Mesenchymal stem cell (in vitro differentiated cells and primary cell): ENCODE results near the gene RAB7A. TPM values are rescaled to one million over a fixed set of nuclear protein-coding genes. Genes with fewer than 3 reads are reported as not detected.

Source experiments
- DNase-seq: peaks from one replicate; pipeline ENCODE4 v3.0.0-alpha.2; 2013
- H2AFZ ChIP-seq: one replicate; pipeline ENCODE4 v1.6.1; 2013; ENCODE audit warnings: low read depth, mild to moderate bottlenecking, control low read depth, inconsistent platforms, low read length, moderate library complexity
- H2AK5ac ChIP-seq: 2 replicates; pipeline ENCODE4 v1.6.1; 2013; ENCODE audit warnings: low read length, moderate library complexity, mild to moderate bottlenecking, inconsistent platforms; ENCODE audit not compliant: severe bottlenecking
- H2BK120ac ChIP-seq: one replicate; pipeline ENCODE4 v1.6.1; 2013; ENCODE audit warnings: low read depth, mild to moderate bottlenecking, inconsistent platforms, low read length, moderate library complexity
- H2BK12ac ChIP-seq, 2 experiments: one replicate each; pipeline ENCODE4 v1.6.1; 2013; ENCODE audit warnings: inconsistent platforms in 2 of 2, low read length in 2 of 2, mild to moderate bottlenecking in 2 of 2, moderate library complexity in 2 of 2, control low read depth in 1 of 2
- H2BK15ac ChIP-seq: one replicate; pipeline ENCODE4 v1.6.1; 2013; ENCODE audit warnings: mild to moderate bottlenecking, low read depth, inconsistent platforms; ENCODE audit not compliant: poor library complexity, severe bottlenecking
- H2BK5ac ChIP-seq: 2 replicates; pipeline ENCODE4 v1.6.1; 2013; ENCODE audit warnings: low read depth, mild to moderate bottlenecking, low read length, control low read depth, inconsistent platforms; ENCODE audit not compliant: poor library complexity, severe bottlenecking
- H3K14ac ChIP-seq, 2 experiments: one replicate each; pipeline ENCODE4 v1.6.1; 2013; ENCODE audit warnings: inconsistent platforms in 2 of 2, low read length in 2 of 2, control low read depth in 1 of 2, mild to moderate bottlenecking in 1 of 2, moderate library complexity in 1 of 2
- H3K18ac ChIP-seq, 2 experiments: one replicate each; pipeline ENCODE4 v1.6.1; 2013; ENCODE audit warnings: inconsistent platforms in 2 of 2, low read length in 2 of 2, control low read depth in 1 of 2, low read depth in 1 of 2, mild to moderate bottlenecking in 1 of 2
- H3K23ac ChIP-seq, 2 experiments: one replicate each; pipeline ENCODE4 v1.6.1; 2013; ENCODE audit warnings: inconsistent platforms in 2 of 2, low read length in 2 of 2, mild to moderate bottlenecking in 2 of 2, moderate library complexity in 2 of 2, control low read depth in 1 of 2
- H3K27ac ChIP-seq: 2 replicates; pipeline ENCODE4 v1.5.1; 2013; ENCODE audit warnings: mild to moderate bottlenecking, moderate library complexity, low read length, control low read depth, inconsistent platforms; ENCODE audit not compliant: poor library complexity, severe bottlenecking
- H3K27me3 ChIP-seq, 2 experiments: 2 replicates each; pipeline versions ENCODE4 v1.6.1 to v1.7.0; 2013; ENCODE audit warnings: low read length in 2 of 2, mild to moderate bottlenecking in 2 of 2, moderate library complexity in 2 of 2, control low read depth in 1 of 2, inconsistent platforms in 1 of 2; ENCODE audit not compliant: control insufficient read depth in 1 of 2, insufficient read depth in 1 of 2
- H3K36me3 ChIP-seq, 2 experiments: 2 replicates each; pipeline versions ENCODE4 v1.6.1 to v1.7.0; 2013; ENCODE audit warnings: low read length in 2 of 2, control low read depth in 1 of 2, inconsistent platforms in 1 of 2, low read depth in 1 of 2, mild to moderate bottlenecking in 1 of 2; ENCODE audit not compliant: insufficient read depth in 2 of 2, control insufficient read depth in 1 of 2
- H3K4ac ChIP-seq, 2 experiments: one replicate each; pipeline ENCODE4 v1.6.1; 2013; ENCODE audit warnings: inconsistent platforms in 2 of 2, low read length in 2 of 2, mild to moderate bottlenecking in 2 of 2, moderate library complexity in 2 of 2, control low read depth in 1 of 2, low read depth in 1 of 2
- H3K4me1 ChIP-seq: 2 replicates; pipeline ENCODE4 v1.6.1; 2013; ENCODE audit warnings: low read depth, low read length, control low read depth; ENCODE audit not compliant: control insufficient read depth, insufficient read depth
- H3K4me2 ChIP-seq: 2 replicates; pipeline ENCODE4 v1.6.1; 2013; ENCODE audit warnings: low read length, mild to moderate bottlenecking, inconsistent platforms; ENCODE audit not compliant: poor library complexity, severe bottlenecking
- H3K4me3 ChIP-seq, 2 experiments: 2 replicates each; pipeline versions ENCODE4 v1.5.1 to v1.7.0; 2013; ENCODE audit warnings: low read length in 2 of 2, mild to moderate bottlenecking in 2 of 2, control low read depth in 1 of 2, low read depth in 1 of 2; ENCODE audit not compliant: insufficient read depth in 1 of 2
- H3K79me1 ChIP-seq: replicated peaks from 2 replicates; pipeline ENCODE4 v1.6.1; 2013; ENCODE audit warnings: mild to moderate bottlenecking, control low read depth, low read length, inconsistent platforms; ENCODE audit not compliant: poor library complexity, severe bottlenecking
- H3K9ac ChIP-seq: 2 replicates; pipeline ENCODE4 v1.7.0; 2013; ENCODE audit warnings: mild to moderate bottlenecking, low read length, moderate library complexity
- H3K9me3 ChIP-seq: 2 replicates; pipeline ENCODE4 v1.7.0; 2013; ENCODE audit warnings: mild to moderate bottlenecking, low read length; ENCODE audit not compliant: control insufficient read depth
- H4K8ac ChIP-seq: one replicate; pipeline ENCODE4 v1.6.1; 2013; ENCODE audit warnings: inconsistent platforms, mild to moderate bottlenecking, low read length, moderate library complexity
- H4K91ac ChIP-seq: one replicate; pipeline ENCODE4 v1.6.1; 2013; ENCODE audit warnings: mild to moderate bottlenecking, low read length, inconsistent platforms
- WGBS: methylation state at CpG from one replicate; pipeline ENCODE4 v1.1.7; 2013; ENCODE audit warnings: mixed read lengths; 5-methylcytosine and 5-hydroxymethylcytosine counted together
- polyA plus RNA-seq, 2 experiments: library from polyadenylated mRNA; stranded (reverse); fragments of 200-250 nt; gene quantifications; one replicate each; pipeline ENCODE4 v1.2.3, GENCODE V29; 2013

RAB7A gene
- 457 TPM for polyA plus RNA-seq (2013, experiment 1 of 2)
- polyA plus RNA-seq (2013, experiment 2 of 2) = 434 TPM

- Histone ChIP-seq H4K91ac (peak within 1 kb of the TSS; percentile 99), H2BK15ac (no peak within 1 kb of the TSS), H2BK5ac (peak within 1 kb of the TSS; percentile 63), H3K14ac (peak within 1 kb of the TSS in 1 of 2 experiments; percentile 99), H3K4me1 (peaks cover 3% of the 10 kb centered on the region), H2BK120ac (peak within 1 kb of the TSS; percentile 61), H2BK12ac (peak within 1 kb of the TSS in 1 of 2 experiments; percentile 81), H3K4me3 (peak within 1 kb of the TSS; percentile 86 to 99), H2AK5ac (peak within 1 kb of the TSS; percentile 73), H3K9ac (peak within 1 kb of the TSS; percentile 96), H3K23ac (peak within 1 kb of the TSS in 1 of 2 experiments; percentile 34), H3K79me1 (no peaks in the 10 kb centered on the region), H2AFZ (peak within 1 kb of the TSS; percentile 70), H3K4me2 (peak within 1 kb of the TSS; percentile 75), H3K27ac (no peak within 1 kb of the TSS), H3K36me3 (peaks cover 0 to 5% of the 10 kb centered on the region in 2 experiments), H3K4ac (peak within 1 kb of the TSS; percentile 95 to 98), H3K18ac (peak within 1 kb of the TSS; percentile 97 to 98), H4K8ac (peak within 1 kb of the TSS; percentile 93), H3K27me3 (peaks cover 0 to 5% of the 10 kb centered on the region in 2 experiments), H3K9me3 (no peaks in the 10 kb centered on the region)
- under 1% methylated on average over 86 of the region's 93 CpGs for WGBS
- peak; percentile 98 for DNase-seq
Measured at GRCh38 chr3:128726023-128727016, at the start of gene RAB7A. RAB7A (plus strand) TSS chr3:128726183; CDS start chr3:128795368, 69,185 bp downstream.

GRCh38 chr3:128679338-128679737, 46.6 kb upstream of the RAB7A start:
- H3K27ac ChIP-seq = no peak overlapping the region
- no peak overlapping the region for H3K9ac ChIP-seq
- no peak overlapping the region for H3K18ac ChIP-seq
- no peak for DNase-seq
- no peaks in the 10 kb centered on the region for H3K79me1 ChIP-seq
- H3K4me2 ChIP-seq = no peak overlapping the region
- H3K14ac ChIP-seq = no peak overlapping the region
- H3K4me1 ChIP-seq = peaks cover 3% of the 10 kb centered on the region
- no peak overlapping the region for H3K4ac ChIP-seq
- no peaks in the 10 kb centered on the region for H3K27me3 ChIP-seq
- 100% methylated on average over 2 of the region's 2 CpGs for WGBS
- no peak overlapping the region for H2AK5ac ChIP-seq
- no peak overlapping the region for H2BK12ac ChIP-seq
- H2BK5ac ChIP-seq = no peak overlapping the region
- no peak overlapping the region for H2BK120ac ChIP-seq
- no peak overlapping the region for H2BK15ac ChIP-seq
- H4K91ac ChIP-seq = no peak overlapping the region
- no peak overlapping the region for H2AFZ ChIP-seq
- no peaks in the 10 kb centered on the region for H3K36me3 ChIP-seq
- no peak overlapping the region for H3K23ac ChIP-seq
- no peak overlapping the region for H3K4me3 ChIP-seq
- no peaks in the 10 kb centered on the region for H3K9me3 ChIP-seq
- H4K8ac ChIP-seq = no peak overlapping the region

GRCh38 chr3:128680603-128681368, 45.2 kb upstream of the RAB7A start:
- H3K18ac ChIP-seq = peak overlapping the region; percentile 94 to 99
- WGBS = under 1% methylated on average over 66 of the region's 67 CpGs
- H3K4me3 ChIP-seq = peak overlapping the region; percentile 71 to 95
- H4K91ac ChIP-seq = peak overlapping the region; percentile 99
- H2BK120ac ChIP-seq = peak overlapping the region; percentile 81
- H3K36me3 ChIP-seq = no peaks in the 10 kb centered on the region
- H2BK5ac ChIP-seq = peak overlapping the region; percentile 94
- H3K9me3 ChIP-seq = no peaks in the 10 kb centered on the region
- peak overlapping the region; percentile 96 for H2BK15ac ChIP-seq
- peak overlapping the region; percentile 98 for H4K8ac ChIP-seq
- H3K27ac ChIP-seq = peak overlapping the region; percentile 97
- no peaks in the 10 kb centered on the region for H3K27me3 ChIP-seq
- H3K4me1 ChIP-seq = peaks cover 3% of the 10 kb centered on the region
- DNase-seq = peak; percentile 97
- H3K79me1 ChIP-seq = no peaks in the 10 kb centered on the region
- H3K14ac ChIP-seq = peak overlapping the region in 1 of 2 experiments; percentile 96
- no peak overlapping the region for H2BK12ac ChIP-seq
- peak overlapping the region; percentile 100 for H3K9ac ChIP-seq
- no peak overlapping the region for H3K23ac ChIP-seq
- H3K4me2 ChIP-seq = peak overlapping the region; percentile 67
- H2AFZ ChIP-seq = peak overlapping the region; percentile 87
- H3K4ac ChIP-seq = peak overlapping the region; percentile 47 to 95
- no peak overlapping the region for H2AK5ac ChIP-seq
